Measurements from ENCODE around the gene ZFY.

- TF ChIP-seq GATA3 (IDR thresholded peaks at IDR 0.05; ENCODE audit: low read depth, low read length) (no peak), GATA2 (IDR thresholded peaks at IDR 0.05; ENCODE audit: low read depth, low read length) (no peak)
Observed at GRCh38 chrY:2964814-2965213, 29.6 kb downstream of the ZFY start.

Measured in SH-SY5Y (cell line).